LoVo (cell line): ENCODE measurements around the gene TTC39A.
"Not testable (repeated sequence)": the region's sequence is repeated elsewhere in the genome, so short reads cannot be mapped to it uniquely, and the experiment has no call there.

ENCODE experiments used
- DNase-seq: peaks from one replicate; pipeline ENCODE4 v3.0.0-alpha.2; 2016; ENCODE audit warnings: low spot score

Gene TTC39A

GRCh38 chr1:51336711-51337110, 6.3 kb upstream of the TTC39A start:
- DNase-seq = no peak

DNA sequence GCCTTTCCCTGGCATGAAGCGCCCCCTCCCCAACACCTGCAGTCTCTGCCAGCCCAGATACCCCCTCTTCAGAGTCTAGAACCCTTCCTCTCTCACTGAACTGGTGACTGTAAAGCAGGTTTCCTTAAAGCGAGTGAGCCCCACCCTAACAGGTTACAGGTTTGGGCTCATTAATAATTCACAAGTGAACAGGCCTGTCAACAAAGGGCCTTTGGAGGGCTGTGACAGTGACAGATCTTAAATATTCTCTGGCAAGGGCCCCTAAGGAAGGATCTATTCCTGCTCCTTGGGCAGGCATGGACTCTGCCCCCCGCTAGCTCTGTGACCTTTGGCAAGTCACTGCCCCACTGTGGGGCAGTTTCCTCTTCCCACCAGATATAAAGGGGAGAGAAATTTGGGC, 5.6 kb upstream of the TTC39A start:
- no peak for DNase-seq

DNA sequence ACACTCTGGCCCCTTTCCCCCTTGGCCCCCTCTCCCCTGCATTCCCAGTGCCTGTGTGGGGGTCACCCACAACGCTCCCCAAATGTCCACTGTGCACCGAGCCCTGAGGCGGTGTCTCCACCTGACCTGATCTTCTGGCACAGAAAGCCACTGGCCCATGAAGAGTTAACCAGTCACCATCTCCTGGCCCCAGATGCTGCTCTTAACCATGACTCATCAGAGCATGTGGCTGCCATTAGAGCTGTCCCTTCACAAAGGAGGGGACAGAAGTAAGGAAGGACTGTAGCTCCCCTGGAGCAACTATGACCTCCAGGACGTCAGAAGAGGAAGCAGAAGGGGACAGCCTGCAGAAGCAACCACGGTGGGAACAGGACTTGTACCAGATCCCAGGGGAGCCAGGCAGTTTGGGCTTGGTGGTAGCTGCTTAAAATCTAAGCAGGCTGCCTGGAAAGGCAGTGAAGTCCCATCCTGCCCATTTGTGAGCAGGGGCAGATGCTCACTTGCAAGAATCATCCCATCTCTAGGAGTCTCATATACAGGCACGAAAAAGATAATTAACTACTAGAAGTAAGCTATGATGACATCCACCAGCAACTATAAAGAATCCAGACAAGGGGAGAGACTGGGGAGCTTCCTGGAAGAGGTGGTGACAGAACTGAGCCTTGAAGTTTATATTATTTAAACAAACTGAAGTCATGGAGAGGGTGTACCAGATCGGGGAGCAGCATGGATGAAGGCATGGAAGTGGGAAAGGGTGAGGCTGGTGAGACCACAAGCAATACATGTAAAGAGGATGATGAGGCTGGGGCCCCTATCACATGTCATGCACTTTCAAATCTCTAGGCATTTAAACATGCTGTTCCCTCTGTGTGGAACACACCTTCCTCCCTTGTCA, 1.1 kb upstream of the TTC39A start:
- DNase-seq = peak; percentile 72

- DNase-seq = no peak
These were observed 678 bp downstream of the TTC39A start for GRCh38 chr1:51329443-51330325.

DNA sequence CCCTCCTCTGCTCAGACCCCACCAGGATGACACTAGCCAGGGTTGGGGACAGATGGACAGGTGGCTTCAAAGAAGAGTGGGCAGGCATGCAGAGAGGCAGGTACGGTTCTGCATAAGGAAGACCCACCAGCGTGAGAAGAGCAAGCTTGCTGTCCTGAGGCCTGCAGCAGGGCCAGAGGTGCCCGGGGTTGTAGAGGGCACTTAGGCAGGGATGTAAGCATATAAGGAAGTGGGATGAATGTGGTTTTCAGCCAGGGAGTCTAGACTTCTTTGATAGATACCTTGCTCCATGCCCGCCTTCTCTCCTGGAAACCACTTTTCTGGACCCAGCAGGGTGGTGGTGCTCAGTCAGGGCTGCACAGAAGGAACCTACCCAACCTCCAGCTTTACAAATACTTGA, 1.4 kb downstream of the TTC39A start:
- no peak for DNase-seq

DNA sequence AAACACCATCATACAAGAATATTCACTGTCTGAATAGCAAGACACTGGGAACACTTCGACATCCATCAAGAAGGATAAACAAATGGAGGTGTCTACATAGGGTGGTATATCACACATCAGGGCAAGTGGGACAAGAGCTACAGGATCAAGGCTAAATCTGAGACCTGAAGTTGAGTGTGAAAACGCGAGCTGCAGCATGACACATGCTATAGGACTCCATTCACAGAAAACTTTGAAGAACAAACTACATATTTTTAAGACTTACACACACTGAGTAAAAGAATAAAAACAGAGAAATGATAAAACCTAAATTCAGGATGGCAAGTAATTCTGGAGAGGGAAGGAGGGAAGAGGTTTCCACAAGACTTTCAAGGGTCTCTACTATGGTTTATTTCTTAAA, 2.1 kb downstream of the TTC39A start:
- no peak for DNase-seq

- DNase-seq = no peak
These were observed 3.0 kb downstream of the TTC39A start for GRCh38 chr1:51327386-51327785.

GRCh38 chr1:51326839-51327238, 3.5 kb downstream of the TTC39A start:
- DNase-seq = no peak

- DNase-seq = no peak
These were observed 4.2 kb downstream of the TTC39A start for GRCh38 chr1:51325878-51326755.

GRCh38 chr1:51325391-51325790, 5.0 kb downstream of the TTC39A start:
- DNase-seq = no peak

DNA sequence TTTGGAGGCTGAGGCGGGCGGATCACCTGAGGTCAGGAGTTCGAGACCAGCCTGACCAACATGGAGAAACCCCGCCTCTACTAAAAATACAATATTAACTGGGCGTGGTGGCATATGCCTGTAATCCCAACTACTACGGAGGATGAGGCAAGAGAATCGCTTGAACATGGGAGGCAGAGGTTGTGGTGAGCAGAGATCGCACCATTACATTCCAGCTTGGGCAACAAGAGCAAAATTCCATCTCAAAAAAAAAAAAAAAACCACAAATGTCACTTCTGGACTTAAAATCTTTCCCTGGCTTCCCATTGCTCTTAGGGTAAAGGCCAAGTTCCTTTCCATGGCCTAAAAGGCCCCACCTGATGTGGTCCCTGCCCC, 5.4 kb downstream of the TTC39A start:
- DNase-seq = not testable (repeated sequence)

DNA sequence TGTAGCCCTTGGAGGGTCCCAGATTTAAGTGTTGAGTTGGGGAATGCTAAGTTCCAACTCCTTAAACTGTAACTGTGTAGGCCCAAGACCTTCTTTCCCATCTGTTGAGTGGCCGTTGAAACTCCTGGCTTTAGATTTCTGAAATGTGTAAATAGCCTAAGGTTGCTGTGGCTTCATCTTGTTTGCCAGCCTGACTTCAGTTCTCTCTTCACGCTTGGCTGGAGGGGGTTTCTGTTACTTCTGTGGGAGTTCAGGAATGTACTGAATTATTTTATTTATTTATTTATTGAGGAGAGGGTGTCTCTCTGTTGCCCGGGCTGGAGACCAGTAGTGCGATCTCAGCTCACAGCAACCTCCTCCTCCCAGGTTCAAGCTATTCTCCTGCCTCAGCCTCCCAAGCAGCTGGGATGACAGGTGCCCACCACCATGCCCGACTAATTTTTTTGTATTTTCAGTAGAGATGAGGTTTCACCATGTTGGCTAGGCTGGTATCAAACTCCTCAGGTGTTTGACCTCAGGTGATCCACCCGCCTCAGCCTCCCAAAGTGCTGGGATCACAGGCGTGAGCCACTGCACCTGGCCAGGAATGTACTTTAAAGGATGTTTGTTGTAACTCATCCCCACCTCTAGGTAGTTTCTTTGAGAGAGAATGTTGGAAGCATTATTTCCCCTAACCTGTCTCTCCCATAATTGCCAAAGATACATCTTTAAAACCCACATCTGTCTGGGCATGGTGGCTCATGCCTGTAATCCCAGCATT, 5.9 kb downstream of the TTC39A start:
- DNase-seq = no peak

GRCh38 chr1:51323778-51324177, 6.6 kb downstream of the TTC39A start:
- no peak for DNase-seq

- no peak for DNase-seq
These were observed 7.8 kb downstream of the TTC39A start for GRCh38 chr1:51322417-51323101.

GRCh38 chr1:51321924-51322280, 8.5 kb downstream of the TTC39A start:
- no peak for DNase-seq

GRCh38 chr1:51320967-51321923, 9.1 kb downstream of the TTC39A start:
- DNase-seq = no peak

- no peak for DNase-seq
These were observed 12.6 kb downstream of the TTC39A start for GRCh38 chr1:51317798-51318197.

DNA sequence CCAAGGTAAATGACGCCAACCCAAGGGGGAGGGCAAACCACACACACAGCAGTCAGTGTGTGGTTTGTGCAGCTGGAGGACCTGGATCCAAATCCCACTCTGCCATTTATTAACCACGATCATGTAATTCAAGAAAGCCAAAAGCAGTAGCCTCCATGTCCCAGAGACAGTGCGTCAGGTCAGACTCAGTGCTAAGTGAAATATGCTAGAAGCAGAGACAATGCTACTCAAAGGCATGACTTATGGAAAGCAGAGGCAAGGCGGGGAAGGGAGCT, 13.6 kb downstream of the TTC39A start:
- DNase-seq = no peak

- no peak for DNase-seq
These were observed 14.1 kb downstream of the TTC39A start for GRCh38 chr1:51316113-51316845.
